Activated T-cell treated with anti-CD3 and anti-CD28 coated beads, Interleukin-2, amount 50 U/mL, for 72 hours (primary cell): ENCODE measurements around the gene INCENP. TPM values are rescaled to one million over a fixed set of nuclear protein-coding genes. Genes with fewer than 3 reads are reported as not detected.

Experiments used
- ATAC-seq, 2 donors: fragments of 150-1000 bp; cut with Tn5 transposase; replicated peaks in 1 of 2; 2 replicates each; pipeline ENCODE4 v1.10.0; 2021; ENCODE audit warnings: moderate library complexity in 2 of 2, mild to moderate bottlenecking in 1 of 2
- DNase-seq, 2 donors: peaks; one replicate each; pipeline ENCODE4 v3.0.0; 2021 to 2022; ENCODE audit warnings: mixed read lengths in 1 of 2
- H3K27ac Mint-ChIP-seq: one replicate; pipeline ENCODE4 v1.8.0; 2022; ENCODE audit warnings: mild to moderate bottlenecking, moderate library complexity, mixed read lengths
- H3K27me3 Mint-ChIP-seq: one replicate; pipeline ENCODE4 v1.8.0; 2022; ENCODE audit warnings: low read depth, mixed read lengths
- H3K36me3 Mint-ChIP-seq, 2 donors: one replicate each; pipeline ENCODE4 v1.8.0; 2022; ENCODE audit warnings: mixed read lengths in 2 of 2, mild to moderate bottlenecking in 1 of 2; ENCODE audit not compliant: insufficient read depth in 2 of 2
- H3K4me1 Mint-ChIP-seq: one replicate; pipeline ENCODE4 v1.8.0; 2022; ENCODE audit warnings: low read depth, mixed read lengths
- H3K4me3 Mint-ChIP-seq, 2 donors: one replicate each; pipeline ENCODE4 v1.8.0; 2022; ENCODE audit warnings: mild to moderate bottlenecking in 2 of 2, mixed read lengths in 2 of 2, moderate library complexity in 2 of 2
- H3K9me3 Mint-ChIP-seq, 2 donors: one replicate each; pipeline ENCODE4 v1.8.0; 2022; ENCODE audit warnings: mixed read lengths in 2 of 2
- total RNA-seq, 2 donors: library from RNA; stranded (reverse); gene quantifications; one replicate each; pipeline ENCODE4 v1.2.3, GENCODE V29; 2022

Gene INCENP
- total RNA-seq, 2 donors from 2014 or later = 129 to 161 TPM

DNA sequence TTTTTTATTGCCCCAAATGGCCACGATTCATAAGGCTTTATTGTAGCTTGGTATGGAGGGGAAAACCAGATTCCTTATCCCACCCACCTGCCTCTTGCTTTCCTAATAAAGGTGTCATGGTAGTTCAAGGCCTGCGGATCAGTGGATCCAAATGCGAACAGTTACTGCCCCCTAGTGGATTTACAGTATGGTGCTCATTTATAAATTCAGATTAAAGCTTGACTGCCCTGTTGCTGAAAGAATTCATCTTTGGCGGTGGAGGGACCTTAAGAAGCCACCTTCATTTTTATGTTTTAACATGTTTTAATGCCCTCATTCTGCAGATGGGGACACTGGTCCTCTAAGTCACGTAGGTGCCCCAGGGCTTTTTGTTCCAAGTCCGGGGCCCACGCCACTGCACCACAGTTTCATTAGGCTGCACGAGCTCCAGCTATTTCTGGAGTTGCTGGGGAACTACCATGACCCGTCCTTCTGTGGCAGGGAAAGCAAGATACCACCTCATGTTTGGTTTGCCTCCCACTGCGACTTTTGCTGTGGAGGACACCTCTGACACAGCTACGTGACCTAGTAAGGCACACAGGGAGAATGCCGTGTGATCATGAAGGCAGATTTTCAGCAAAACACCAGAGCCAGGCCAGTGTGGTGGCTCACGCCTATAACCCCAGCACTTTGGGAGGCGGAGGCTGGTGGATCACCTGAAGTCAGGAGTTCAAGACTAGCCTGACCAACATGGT lies 15.6 kb upstream of the INCENP start:
- peaks cover 0 to 1% of the 10 kb centered on the region in 2 donors for H3K36me3 Mint-ChIP-seq
- H3K4me1 Mint-ChIP-seq = peaks cover 30% of the 10 kb centered on the region
- H3K27me3 Mint-ChIP-seq = no peaks in the 10 kb centered on the region
- ATAC-seq (peak in 1 of 2 donors; percentile 39), DNase-seq (peak; percentile 29 to 49)
- H3K27ac Mint-ChIP-seq = no peak overlapping the region
- no peak overlapping the region for H3K4me3 Mint-ChIP-seq
- H3K9me3 Mint-ChIP-seq = peaks cover 0 to 2% of the 10 kb centered on the region in 2 donors

DNA sequence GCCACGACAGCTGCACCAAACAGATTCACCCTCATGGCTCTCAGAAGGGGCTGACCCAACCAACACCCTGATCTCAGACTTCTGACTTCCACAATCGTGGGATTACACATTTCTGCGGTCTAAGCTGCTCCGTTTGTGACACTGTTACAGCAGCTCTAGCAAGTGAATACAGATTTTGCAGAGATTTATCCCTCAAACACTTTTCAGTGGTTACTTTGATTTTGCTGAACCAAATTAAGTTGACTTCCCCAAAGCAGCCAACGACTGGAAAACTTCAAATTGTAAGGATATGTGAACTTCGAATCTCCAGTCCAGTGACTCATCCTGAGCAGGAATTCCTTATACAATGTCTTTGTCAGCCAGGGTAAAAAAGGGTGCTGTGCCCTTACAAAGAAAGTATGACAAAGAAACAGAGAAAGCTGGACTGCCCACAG lies 14.8 kb upstream of the INCENP start:
- Mint-ChIP-seq H3K4me3 (no peak overlapping the region), H3K27ac (no peak overlapping the region), H3K9me3 (peaks cover 0 to 2% of the 10 kb centered on the region in 2 donors), H3K4me1 (peaks cover 30% of the 10 kb centered on the region), H3K27me3 (no peaks in the 10 kb centered on the region), H3K36me3 (peaks cover 0 to 1% of the 10 kb centered on the region in 2 donors)
- ATAC-seq (no peak), DNase-seq (no peak)

DNA sequence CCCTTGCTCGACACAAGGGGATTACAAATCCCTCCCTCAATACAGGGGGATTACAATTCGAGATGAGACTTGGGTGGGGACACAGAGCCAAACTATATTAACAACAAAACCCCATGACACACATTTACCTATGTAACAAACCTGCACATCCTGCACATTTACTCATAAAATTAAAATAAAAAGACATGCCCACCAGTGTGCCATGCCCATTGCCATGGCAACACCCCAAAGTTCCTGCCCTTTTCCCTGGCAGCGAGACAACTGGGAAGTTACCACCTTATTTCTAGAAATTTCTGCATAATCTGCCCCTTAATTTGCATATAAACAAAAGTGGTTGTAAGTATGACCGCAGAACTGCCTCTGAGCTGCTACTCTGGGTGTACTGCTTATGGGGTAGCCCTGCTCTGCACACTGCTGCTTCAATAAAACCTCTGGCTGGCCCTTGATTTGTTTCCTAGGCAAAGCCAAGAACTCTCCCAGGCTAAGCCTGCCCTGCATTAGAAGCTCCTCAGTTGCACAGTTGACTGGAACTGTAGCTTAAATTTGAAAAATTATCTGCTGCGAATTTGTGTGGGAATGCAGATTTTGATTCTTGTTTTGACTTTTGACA lies 8.6 kb upstream of the INCENP start:
- DNase-seq (no peak), ATAC-seq (no peak)
- no peaks in the 10 kb centered on the region for H3K27me3 Mint-ChIP-seq
- peaks cover 0 to 2% of the 10 kb centered on the region in 2 donors for H3K36me3 Mint-ChIP-seq
- no peak overlapping the region for H3K4me3 Mint-ChIP-seq
- peaks cover 0 to 4% of the 10 kb centered on the region in 2 donors for H3K9me3 Mint-ChIP-seq
- no peak overlapping the region for H3K27ac Mint-ChIP-seq
- H3K4me1 Mint-ChIP-seq = peaks cover 7% of the 10 kb centered on the region

DNA sequence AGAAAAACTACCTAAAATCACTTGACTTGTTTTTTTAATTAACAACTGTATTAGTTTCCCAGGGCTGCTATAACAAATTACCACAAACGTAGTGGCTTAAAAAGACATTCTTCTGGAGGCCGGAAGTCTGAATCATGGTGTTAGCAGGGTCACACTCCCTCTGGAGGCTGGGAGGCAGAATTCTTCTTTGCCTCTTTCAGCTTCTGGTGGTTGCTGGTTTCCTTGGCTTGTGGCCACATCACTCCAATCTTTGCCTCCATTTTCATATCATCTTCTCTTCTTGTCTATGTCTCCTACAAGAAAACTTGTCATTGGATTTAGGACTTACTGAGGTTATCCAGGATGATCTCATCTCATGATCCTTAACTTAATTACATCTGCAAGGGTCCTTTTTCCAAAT lies 7.4 kb upstream of the INCENP start:
- Mint-ChIP-seq H3K27me3 (no peaks in the 10 kb centered on the region), H3K4me1 (peaks cover 7% of the 10 kb centered on the region), H3K9me3 (peaks cover 0 to 4% of the 10 kb centered on the region in 2 donors), H3K36me3 (peaks cover 0 to 2% of the 10 kb centered on the region in 2 donors), H3K27ac (no peak overlapping the region), H3K4me3 (no peak overlapping the region)
- ATAC-seq (no peak), DNase-seq (no peak)

DNA sequence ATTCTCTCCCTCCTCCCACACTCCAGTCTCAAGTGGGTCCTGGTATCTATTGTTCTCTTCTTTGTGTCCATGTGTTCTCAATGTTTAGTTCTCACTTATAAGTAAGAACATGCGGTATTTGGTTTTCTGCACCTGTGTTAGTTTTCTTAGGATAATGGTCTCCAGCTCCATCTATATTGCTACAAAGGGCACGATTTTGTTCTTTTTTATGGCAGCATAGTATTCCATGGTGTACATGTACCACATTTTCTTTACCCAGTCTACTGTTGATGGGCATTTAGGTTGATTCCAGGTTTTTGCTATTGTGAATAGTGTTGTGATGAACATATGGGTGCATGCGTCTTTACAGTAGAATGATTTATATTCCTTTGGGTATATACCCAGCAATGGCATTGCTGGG lies 4.2 kb upstream of the INCENP start:
- H3K4me1 Mint-ChIP-seq = peaks cover 10% of the 10 kb centered on the region
- peaks cover 0 to 4% of the 10 kb centered on the region in 2 donors for H3K9me3 Mint-ChIP-seq
- no peak for DNase-seq
- H3K36me3 Mint-ChIP-seq = peaks cover 3 to 5% of the 10 kb centered on the region in 2 donors
- no peak for ATAC-seq
- no peak overlapping the region for H3K27ac Mint-ChIP-seq
- peaks cover 5% of the 10 kb centered on the region for H3K27me3 Mint-ChIP-seq
- no peak overlapping the region for H3K4me3 Mint-ChIP-seq

DNA sequence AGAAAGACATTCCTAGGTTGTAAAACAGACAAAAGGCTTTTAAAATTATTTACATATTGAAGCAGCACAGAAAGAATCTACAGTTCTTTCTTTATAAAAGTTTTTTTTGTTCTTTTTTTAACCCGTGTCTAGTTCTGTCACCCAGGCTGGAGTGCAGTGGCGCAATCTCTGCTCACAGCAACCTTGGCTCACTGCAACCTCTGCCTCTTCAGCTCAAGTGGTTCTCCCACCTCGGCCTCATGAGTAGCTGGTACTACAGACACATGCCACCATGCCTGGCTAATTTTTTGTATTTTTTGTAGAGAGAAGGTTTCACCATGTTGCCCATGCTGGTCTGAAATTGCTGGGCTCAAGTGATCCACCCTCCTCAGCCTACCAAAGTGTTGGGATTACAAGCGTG lies 3.8 kb upstream of the INCENP start:
- ATAC-seq = no peak
- Mint-ChIP-seq H3K27me3 (peaks cover 5% of the 10 kb centered on the region), H3K4me3 (no peak overlapping the region)

DNA sequence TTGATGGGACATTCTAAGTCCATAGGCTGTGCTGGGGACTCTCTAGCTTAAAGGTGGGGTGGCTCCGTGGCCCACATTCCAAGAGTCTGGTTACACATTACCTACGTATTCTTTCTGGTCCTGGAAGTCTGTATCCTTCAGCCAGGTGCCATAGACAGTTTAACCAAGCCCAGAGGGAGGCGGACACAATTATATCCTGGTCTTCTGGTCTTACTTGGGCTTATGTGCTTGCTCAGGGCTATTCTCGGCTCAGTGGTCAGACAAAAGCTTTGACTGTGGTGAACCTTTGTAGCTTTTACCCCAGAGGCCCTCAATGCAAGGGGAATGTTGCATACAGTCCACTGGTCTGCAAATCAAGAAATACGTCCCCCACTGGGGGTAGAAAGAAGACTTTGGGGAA lies 3.4 kb upstream of the INCENP start:
- H3K9me3 Mint-ChIP-seq = peaks cover 0 to 4% of the 10 kb centered on the region in 2 donors
- peaks cover 19% of the 10 kb centered on the region for H3K4me1 Mint-ChIP-seq
- peaks cover 5% of the 10 kb centered on the region for H3K27me3 Mint-ChIP-seq
- peaks cover 3 to 9% of the 10 kb centered on the region in 2 donors for H3K36me3 Mint-ChIP-seq
- DNase-seq = no peak
- H3K27ac Mint-ChIP-seq = no peak overlapping the region
- no peak for ATAC-seq
- H3K4me3 Mint-ChIP-seq = no peak overlapping the region

More for the DNA sequence above, 3.8 kb upstream of the INCENP start:
- peaks cover 0 to 4% of the 10 kb centered on the region in 2 donors for H3K9me3 Mint-ChIP-seq
- peaks cover 3 to 9% of the 10 kb centered on the region in 2 donors for H3K36me3 Mint-ChIP-seq
- H3K4me1 Mint-ChIP-seq = peaks cover 15% of the 10 kb centered on the region
- no peak for DNase-seq
- no peak overlapping the region for H3K27ac Mint-ChIP-seq

DNA sequence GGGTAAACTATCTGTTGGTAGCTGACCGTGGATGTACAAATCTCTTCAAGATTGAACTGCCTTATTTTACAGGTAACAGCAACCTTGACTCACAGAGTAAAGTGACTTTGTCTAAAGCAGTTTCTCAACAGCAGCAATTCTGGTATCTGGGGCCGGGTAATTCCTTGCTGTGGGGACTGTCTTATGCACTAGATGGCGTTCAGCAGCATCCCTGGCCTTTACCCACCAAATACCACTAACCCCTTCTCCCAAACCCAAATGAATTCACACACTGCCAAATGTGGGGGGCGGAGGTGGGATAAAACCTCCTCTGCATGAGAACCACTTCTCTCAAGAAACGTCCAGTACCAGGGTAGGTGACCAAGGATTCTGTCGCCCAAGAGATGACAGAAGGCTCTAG lies 1.7 kb upstream of the INCENP start:
- no peak for ATAC-seq
- H3K4me1 Mint-ChIP-seq = peaks cover 28% of the 10 kb centered on the region
- no peak overlapping the region for H3K4me3 Mint-ChIP-seq
- no peak for DNase-seq
- H3K27me3 Mint-ChIP-seq = peaks cover 5% of the 10 kb centered on the region
- no peaks in the 10 kb centered on the region for H3K9me3 Mint-ChIP-seq
- peaks cover 3 to 7% of the 10 kb centered on the region in 2 donors for H3K36me3 Mint-ChIP-seq
- H3K27ac Mint-ChIP-seq = no peak overlapping the region

DNA sequence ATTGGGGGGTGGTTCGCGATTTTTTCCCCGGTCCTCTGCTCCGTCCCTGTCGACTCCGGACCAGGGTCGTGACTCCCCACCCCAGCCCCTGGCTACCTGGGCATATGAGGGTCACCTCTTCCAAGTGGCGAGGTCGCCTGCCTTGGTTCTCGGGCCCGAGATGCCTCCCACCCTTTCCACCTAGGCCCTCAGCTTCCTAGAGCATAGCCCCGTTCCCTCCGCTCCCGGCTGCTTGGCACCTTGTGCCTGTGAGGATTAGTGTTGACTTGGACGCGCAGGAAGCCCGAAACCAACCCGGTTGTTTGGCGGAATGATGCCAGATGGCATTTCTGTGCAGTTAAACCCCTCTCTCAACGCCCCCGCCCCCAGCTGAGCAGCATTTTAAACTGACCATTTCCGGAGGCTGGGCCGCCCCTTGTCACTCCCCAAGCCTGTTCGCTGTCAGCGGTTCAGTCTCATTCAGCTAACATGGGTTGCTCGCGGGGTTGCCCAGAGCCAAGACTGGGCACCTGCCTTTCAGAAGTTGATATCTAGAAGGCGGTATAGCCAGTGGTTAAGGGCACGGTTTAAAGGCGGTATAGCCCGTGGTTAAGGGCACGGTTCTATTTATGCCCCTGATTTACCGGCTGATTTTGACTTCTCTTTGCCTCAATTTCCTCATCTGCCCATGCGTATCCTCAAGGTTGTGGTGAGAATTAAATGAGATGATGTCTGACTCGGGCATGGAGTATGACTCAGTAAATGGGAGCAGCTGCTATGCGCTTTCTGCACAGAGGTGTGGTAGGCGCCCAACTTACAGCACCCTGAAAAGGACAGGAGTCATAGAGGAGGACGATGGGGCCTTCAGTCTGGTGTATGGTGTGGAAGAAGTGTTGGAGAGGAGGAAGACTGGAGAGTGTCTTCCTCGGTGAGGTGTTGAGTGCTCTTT lies 639 bp downstream of the INCENP start:
- DNase-seq = peak; percentile 47 to 49
- Mint-ChIP-seq H3K27me3 (peaks cover 5% of the 10 kb centered on the region), H3K36me3 (peaks cover 6 to 21% of the 10 kb centered on the region in 2 donors), H3K27ac (peak overlapping the region; percentile 96), H3K9me3 (no peaks in the 10 kb centered on the region), H3K4me1 (peaks cover 33% of the 10 kb centered on the region), H3K4me3 (peak overlapping the region; percentile 79 to 86)
- ATAC-seq = peak; percentile 23 to 41

DNA sequence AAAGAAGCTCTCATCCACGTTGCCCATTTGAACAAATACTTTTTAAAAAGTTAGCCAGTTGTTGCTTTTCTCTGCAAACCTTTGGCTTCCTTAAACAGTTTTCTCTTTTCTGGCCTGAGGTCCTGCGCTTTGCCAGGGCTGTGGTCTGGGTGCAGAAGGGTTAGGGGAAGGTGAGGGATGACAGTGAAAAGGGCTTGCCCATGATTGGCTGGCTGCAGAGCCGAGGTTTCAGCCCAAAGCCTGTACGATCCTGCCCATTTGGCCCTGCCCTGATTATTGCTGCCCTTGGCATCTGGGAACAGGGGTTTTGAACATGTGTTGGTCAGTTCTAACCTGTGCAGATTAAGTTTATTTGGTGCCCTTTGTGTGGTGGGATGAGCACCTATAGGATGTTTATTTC lies 1.5 kb downstream of the INCENP start:
- peaks cover 6 to 22% of the 10 kb centered on the region in 2 donors for H3K36me3 Mint-ChIP-seq
- DNase-seq (no peak), ATAC-seq (no peak)
- H3K4me3 Mint-ChIP-seq = peak overlapping the region; percentile 79 to 86
- peaks cover 5% of the 10 kb centered on the region for H3K27me3 Mint-ChIP-seq
- H3K9me3 Mint-ChIP-seq = no peaks in the 10 kb centered on the region
- H3K4me1 Mint-ChIP-seq = peaks cover 33% of the 10 kb centered on the region
- no peak overlapping the region for H3K27ac Mint-ChIP-seq

DNA sequence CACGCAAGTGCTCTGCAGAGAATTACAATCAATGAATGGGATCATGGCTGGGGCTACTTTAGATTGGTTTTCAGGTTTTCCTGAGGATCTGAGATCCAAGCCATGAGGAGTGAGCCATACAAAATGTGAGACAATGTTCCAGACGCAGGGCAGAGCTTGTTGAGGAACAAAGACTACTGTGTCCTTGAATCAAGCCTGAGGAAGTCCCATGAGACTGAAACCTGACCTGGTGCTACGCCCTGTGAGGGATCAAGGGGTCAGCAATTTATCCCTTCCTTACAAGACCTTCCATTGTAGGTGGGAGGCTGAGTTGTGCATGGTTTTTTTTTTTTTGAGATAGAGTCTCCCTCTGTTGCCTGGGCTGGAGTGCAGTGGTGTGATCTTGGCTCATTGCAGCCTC lies 2.1 kb downstream of the INCENP start:
- no peaks in the 10 kb centered on the region for H3K9me3 Mint-ChIP-seq
- H3K36me3 Mint-ChIP-seq = peaks cover 6 to 27% of the 10 kb centered on the region in 2 donors
- peaks cover 5% of the 10 kb centered on the region for H3K27me3 Mint-ChIP-seq
- no peak overlapping the region for H3K27ac Mint-ChIP-seq
- H3K4me1 Mint-ChIP-seq = peaks cover 33% of the 10 kb centered on the region
- H3K4me3 Mint-ChIP-seq = peak overlapping the region; percentile 79 to 86
- DNase-seq = no peak
- no peak for ATAC-seq

DNA sequence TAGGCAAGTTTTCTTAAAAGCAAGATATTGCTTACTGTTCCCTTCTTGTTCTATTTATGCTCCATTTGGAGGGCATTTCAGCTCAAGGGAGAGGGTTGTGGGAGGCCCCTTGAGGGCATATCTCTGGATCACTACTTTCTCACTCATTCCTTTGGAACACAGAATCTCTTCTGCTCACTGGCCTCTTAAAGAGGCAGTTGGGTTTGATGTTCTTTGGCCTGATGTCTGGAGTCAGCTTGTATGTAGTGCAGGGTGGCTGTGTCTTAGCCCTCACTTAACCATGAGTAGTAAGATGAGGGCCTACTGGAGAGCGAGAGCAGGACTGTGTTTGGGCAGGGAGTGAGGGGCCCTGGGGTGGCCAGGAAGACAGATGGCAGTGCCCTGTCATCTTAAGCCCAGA lies 3.6 kb downstream of the INCENP start:
- Mint-ChIP-seq H3K36me3 (peaks cover 6 to 37% of the 10 kb centered on the region in 2 donors), H3K4me1 (peaks cover 38% of the 10 kb centered on the region), H3K27me3 (no peaks in the 10 kb centered on the region), H3K4me3 (no peak overlapping the region), H3K27ac (no peak overlapping the region), H3K9me3 (no peaks in the 10 kb centered on the region)
- no peak for DNase-seq
- ATAC-seq = no peak
